Effector memory CD8-positive, alpha-beta T cell (primary cell): ENCODE results near the gene SYTL1.

ENCODE experiments used
- ATAC-seq: fragments of 150-1000 bp; cut with Tn5 transposase; replicated peaks from 2 replicates; pipeline ENCODE4 v1.10.0; 2021; ENCODE audit warnings: mild to moderate bottlenecking, moderate library complexity
- DNase-seq, 3 experiments: peaks; one replicate each; pipeline ENCODE4 v3.0.0; 2021
- H3K27ac Mint-ChIP-seq, 2 donors: one replicate each; pipeline ENCODE4 v1.8.0; 2022; ENCODE audit warnings: mild to moderate bottlenecking in 2 of 2, mixed read lengths in 2 of 2, moderate library complexity in 2 of 2
- H3K27me3 Mint-ChIP-seq, 2 donors: one replicate each; pipeline ENCODE4 v1.8.0; 2022; ENCODE audit warnings: mixed read lengths in 2 of 2
- H3K36me3 Mint-ChIP-seq: one replicate; pipeline ENCODE4 v1.8.0; 2022; ENCODE audit warnings: mild to moderate bottlenecking, moderate library complexity, mixed read lengths; ENCODE audit not compliant: insufficient read depth
- H3K4me1 Mint-ChIP-seq, 2 donors: one replicate each; pipeline ENCODE4 v1.8.0; 2022; ENCODE audit warnings: low read depth in 2 of 2, mixed read lengths in 2 of 2
- H3K4me3 Mint-ChIP-seq, 2 donors: one replicate each; pipeline ENCODE4 v1.8.0; 2022; ENCODE audit warnings: mild to moderate bottlenecking in 2 of 2, mixed read lengths in 2 of 2, moderate library complexity in 2 of 2
- H3K9me3 Mint-ChIP-seq, 2 donors: one replicate each; pipeline ENCODE4 v1.8.0; 2022; ENCODE audit warnings: mixed read lengths in 2 of 2

The SYTL1 gene

GRCh38 chr1:27366411-27367159, 24.8 kb downstream of the SYTL1 start, which contains the start of gene MAP3K6:
Gene MAP3K6 (minus strand): TSS chr1:27366961. CDS start chr1:27366597, 364 bp downstream.
- peak within 1 kb of the TSS; percentile 90 to 91 for H3K4me3 Mint-ChIP-seq
- H3K27me3 Mint-ChIP-seq: no peaks in the 10 kb centered on the region
- H3K4me1 Mint-ChIP-seq: peaks cover 13 to 29% of the 10 kb centered on the region in 2 donors
- peaks cover 8% of the 10 kb centered on the region for H3K36me3 Mint-ChIP-seq
- H3K27ac Mint-ChIP-seq: peak within 1 kb of the TSS in 1 of 2 donors; percentile 75
- no peaks in the 10 kb centered on the region for H3K9me3 Mint-ChIP-seq
- ATAC-seq (peak; percentile 54), DNase-seq (peak in 1 of 3 experiments; percentile 38)

- peak overlapping the region in 1 of 2 donors; percentile 51 for H3K27ac Mint-ChIP-seq
- no peak for ATAC-seq
- H3K4me3 Mint-ChIP-seq: peak overlapping the region; percentile 66 to 80
- peaks cover 8% of the 10 kb centered on the region for H3K36me3 Mint-ChIP-seq
- no peaks in the 10 kb centered on the region for H3K27me3 Mint-ChIP-seq
- peaks cover 13 to 29% of the 10 kb centered on the region in 2 donors for H3K4me1 Mint-ChIP-seq
- DNase-seq: no peak
- no peaks in the 10 kb centered on the region for H3K9me3 Mint-ChIP-seq
Observed at GRCh38 chr1:27367160-27367650, 25.4 kb downstream of the SYTL1 start.

DNA sequence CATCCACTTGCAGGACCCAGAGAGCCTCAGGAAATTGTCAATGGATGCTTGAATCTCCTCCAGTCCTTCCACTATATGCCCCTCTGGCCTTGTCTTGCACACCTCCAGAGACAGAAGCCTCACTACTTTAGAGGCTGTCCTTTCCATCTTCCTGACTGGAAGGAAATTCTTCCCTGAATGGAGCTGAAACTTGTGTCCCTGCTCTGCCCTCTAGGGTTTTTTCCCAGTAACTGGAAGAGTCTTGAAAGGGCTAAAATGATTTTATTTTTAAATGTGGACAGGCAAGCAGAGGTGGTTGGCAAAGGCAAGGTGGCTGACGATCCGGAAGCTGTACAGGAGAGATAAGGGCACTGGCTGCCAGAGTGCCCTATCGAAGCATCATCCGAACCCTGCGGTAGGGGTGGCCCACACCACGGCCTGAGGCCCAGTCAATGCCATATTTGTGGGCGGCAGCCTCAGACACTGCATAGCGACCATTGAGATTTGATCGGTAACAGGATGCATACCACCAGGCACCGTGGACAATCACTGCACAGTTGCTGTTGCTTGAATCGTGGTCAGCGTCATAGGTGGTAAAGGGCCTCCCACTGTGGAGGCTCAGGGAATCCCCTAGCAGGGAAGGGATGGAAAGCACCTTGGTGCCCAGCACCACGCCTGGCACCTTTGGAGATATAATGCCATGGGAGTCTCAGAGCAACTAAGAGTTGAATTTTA, 27.2 kb downstream of the SYTL1 start:
- peaks cover 13 to 26% of the 10 kb centered on the region in 2 donors for H3K4me1 Mint-ChIP-seq
- H3K9me3 Mint-ChIP-seq: no peaks in the 10 kb centered on the region
- no peak overlapping the region for H3K4me3 Mint-ChIP-seq
- no peak for DNase-seq
- H3K27me3 Mint-ChIP-seq: no peaks in the 10 kb centered on the region
- H3K27ac Mint-ChIP-seq: no peak overlapping the region
- H3K36me3 Mint-ChIP-seq: peaks cover 8% of the 10 kb centered on the region
- ATAC-seq: no peak

- DNase-seq: no peak
- Mint-ChIP-seq H3K4me1 (peaks cover 0 to 6% of the 10 kb centered on the region in 2 donors), H3K27me3 (peaks cover 0 to 8% of the 10 kb centered on the region in 2 donors), H3K9me3 (no peaks in the 10 kb centered on the region), H3K27ac (no peak overlapping the region), H3K36me3 (peaks cover 3% of the 10 kb centered on the region), H3K4me3 (no peak overlapping the region)
- ATAC-seq: no peak
Observed at GRCh38 chr1:27372022-27372807, 30.4 kb downstream of the SYTL1 start.

GRCh38 chr1:27372808-27373690, 31.2 kb downstream of the SYTL1 start:
- peaks cover 3% of the 10 kb centered on the region for H3K36me3 Mint-ChIP-seq
- DNase-seq (no peak), ATAC-seq (no peak)
- peaks cover 0 to 4% of the 10 kb centered on the region in 2 donors for H3K4me1 Mint-ChIP-seq
- no peaks in the 10 kb centered on the region for H3K9me3 Mint-ChIP-seq
- H3K27ac Mint-ChIP-seq: no peak overlapping the region
- peaks cover 0 to 8% of the 10 kb centered on the region in 2 donors for H3K27me3 Mint-ChIP-seq
- H3K4me3 Mint-ChIP-seq: no peak overlapping the region

DNA sequence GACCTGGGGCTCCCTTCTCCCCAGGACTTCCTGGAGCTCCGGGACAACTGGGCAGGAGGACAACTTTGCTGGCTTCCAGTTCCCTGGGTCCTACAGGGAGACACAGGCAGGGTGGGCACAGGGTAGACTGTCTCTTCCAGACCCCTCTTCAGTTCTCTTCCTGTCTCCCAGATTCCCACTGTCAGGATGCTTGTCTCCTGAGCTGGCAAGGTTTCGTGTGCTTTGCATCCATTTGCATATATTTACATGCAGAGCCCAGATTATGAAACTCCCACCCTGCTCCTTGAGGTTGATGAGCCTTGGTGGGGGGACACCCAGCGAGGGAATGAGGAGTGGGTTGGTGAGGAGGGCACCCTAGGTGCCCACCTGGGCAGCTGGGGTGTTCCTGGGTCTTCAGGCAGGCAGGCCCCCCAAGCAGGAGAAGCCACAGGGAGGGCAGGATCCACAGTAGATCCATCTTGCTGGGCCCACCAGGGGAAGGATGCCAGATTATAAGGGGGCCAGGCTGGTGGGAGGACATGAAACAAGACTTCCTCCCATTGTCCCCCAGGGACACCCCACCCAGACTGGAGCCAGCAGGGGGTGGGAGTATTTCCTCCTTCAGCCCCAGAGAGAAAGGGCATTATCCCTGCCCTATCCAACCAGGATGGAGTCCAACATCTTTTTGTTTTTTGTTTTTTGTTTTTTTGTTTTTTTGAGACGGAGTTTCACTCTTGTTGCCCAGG, 32.7 kb downstream of the SYTL1 start, which contains the start of gene FCN3:
TSS of gene FCN3 (minus strand) at position 463 of the 725 bp plus-strand sequence. CDS start at position 457, 6 bp downstream.
- no peak within 1 kb of the TSS for H3K4me3 Mint-ChIP-seq

DNA sequence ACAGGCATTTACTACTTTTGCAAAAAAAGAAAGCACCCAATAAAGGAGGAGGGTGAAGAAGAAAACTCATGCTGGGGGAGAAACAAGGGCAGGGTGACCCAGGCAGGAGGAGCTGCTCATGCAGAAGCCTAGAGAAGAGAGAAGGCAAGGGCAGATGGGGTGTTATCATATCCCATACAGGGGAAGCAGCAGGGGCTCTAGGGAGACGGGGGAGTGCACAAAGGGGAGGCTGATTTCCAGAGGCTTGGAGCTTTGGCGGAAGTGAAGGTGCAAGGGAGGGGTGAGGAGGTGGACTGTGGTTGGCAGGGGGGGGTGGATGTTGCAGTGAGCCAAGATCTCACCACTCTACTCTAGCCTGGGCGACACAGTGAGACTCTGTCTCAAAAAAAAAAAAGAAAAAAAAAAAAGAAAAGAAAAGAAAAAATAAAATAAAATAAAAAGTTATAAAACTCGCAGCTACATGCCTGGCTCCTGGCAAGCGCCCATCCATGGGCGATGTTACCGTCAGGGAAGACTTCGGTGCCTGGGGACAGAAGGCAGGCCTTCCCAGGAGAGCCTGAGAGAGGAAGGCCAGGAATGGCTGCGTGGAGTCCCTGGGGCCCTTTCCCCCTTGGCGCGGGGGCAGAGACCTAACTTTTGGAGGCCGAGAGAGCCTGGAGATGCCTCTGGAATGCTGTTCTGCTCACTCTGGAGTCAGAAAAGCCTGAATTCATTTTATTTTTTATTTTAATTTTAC, 36.1 kb downstream of the SYTL1 start:
- peaks cover 0 to 13% of the 10 kb centered on the region in 2 donors for H3K27me3 Mint-ChIP-seq
- H3K4me1 Mint-ChIP-seq: peaks cover 0 to 4% of the 10 kb centered on the region in 2 donors
- H3K4me3 Mint-ChIP-seq: no peak overlapping the region
- no peak overlapping the region for H3K27ac Mint-ChIP-seq
- no peak for ATAC-seq
- DNase-seq: no peak
- H3K9me3 Mint-ChIP-seq: no peaks in the 10 kb centered on the region
- no peaks in the 10 kb centered on the region for H3K36me3 Mint-ChIP-seq

More for the DNA sequence above, 32.7 kb downstream of the SYTL1 start, which contains the start of gene FCN3:
- Mint-ChIP-seq H3K9me3 (no peaks in the 10 kb centered on the region), H3K4me1 (peaks cover 0 to 4% of the 10 kb centered on the region in 2 donors), H3K27me3 (peaks cover 0 to 8% of the 10 kb centered on the region in 2 donors), H3K27ac (peak within 1 kb of the TSS in 1 of 2 donors; percentile 44), H3K36me3 (no peaks in the 10 kb centered on the region)
- ATAC-seq (no peak), DNase-seq (no peak)

- no peak overlapping the region for H3K27ac Mint-ChIP-seq
- H3K9me3 Mint-ChIP-seq: no peaks in the 10 kb centered on the region
- H3K36me3 Mint-ChIP-seq: no peaks in the 10 kb centered on the region
- H3K4me3 Mint-ChIP-seq: no peak overlapping the region
- H3K4me1 Mint-ChIP-seq: peaks cover 0 to 2% of the 10 kb centered on the region in 2 donors
- ATAC-seq (no peak), DNase-seq (no peak)
- H3K27me3 Mint-ChIP-seq: peaks cover 0 to 13% of the 10 kb centered on the region in 2 donors
Observed at GRCh38 chr1:27379564-27380122, 37.8 kb downstream of the SYTL1 start.

DNA sequence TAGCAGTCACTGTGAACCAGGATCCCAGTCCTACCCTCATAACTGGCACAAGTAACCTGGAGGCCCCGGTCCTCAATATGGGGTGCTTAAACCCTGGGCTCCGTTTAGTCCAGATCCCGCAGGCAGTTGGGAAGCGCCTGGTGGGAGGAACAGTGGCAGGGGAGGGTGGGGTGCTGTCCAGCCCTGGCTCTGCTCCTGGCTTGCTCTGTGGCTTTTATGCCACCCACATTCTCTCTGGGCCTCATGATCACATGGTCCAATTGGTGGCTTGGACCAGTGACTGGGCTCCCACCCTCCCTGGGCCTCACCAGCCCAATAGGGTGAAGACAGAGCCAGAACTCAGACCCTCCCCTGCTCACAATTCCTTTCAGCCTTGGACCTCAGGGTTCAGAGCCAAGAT, 38.4 kb downstream of the SYTL1 start:
- Mint-ChIP-seq H3K4me1 (peaks cover 0 to 2% of the 10 kb centered on the region in 2 donors), H3K36me3 (no peaks in the 10 kb centered on the region), H3K4me3 (no peak overlapping the region), H3K9me3 (no peaks in the 10 kb centered on the region), H3K27ac (no peak overlapping the region), H3K27me3 (peaks cover 0 to 12% of the 10 kb centered on the region in 2 donors)
- DNase-seq (no peak), ATAC-seq (no peak)

DNA sequence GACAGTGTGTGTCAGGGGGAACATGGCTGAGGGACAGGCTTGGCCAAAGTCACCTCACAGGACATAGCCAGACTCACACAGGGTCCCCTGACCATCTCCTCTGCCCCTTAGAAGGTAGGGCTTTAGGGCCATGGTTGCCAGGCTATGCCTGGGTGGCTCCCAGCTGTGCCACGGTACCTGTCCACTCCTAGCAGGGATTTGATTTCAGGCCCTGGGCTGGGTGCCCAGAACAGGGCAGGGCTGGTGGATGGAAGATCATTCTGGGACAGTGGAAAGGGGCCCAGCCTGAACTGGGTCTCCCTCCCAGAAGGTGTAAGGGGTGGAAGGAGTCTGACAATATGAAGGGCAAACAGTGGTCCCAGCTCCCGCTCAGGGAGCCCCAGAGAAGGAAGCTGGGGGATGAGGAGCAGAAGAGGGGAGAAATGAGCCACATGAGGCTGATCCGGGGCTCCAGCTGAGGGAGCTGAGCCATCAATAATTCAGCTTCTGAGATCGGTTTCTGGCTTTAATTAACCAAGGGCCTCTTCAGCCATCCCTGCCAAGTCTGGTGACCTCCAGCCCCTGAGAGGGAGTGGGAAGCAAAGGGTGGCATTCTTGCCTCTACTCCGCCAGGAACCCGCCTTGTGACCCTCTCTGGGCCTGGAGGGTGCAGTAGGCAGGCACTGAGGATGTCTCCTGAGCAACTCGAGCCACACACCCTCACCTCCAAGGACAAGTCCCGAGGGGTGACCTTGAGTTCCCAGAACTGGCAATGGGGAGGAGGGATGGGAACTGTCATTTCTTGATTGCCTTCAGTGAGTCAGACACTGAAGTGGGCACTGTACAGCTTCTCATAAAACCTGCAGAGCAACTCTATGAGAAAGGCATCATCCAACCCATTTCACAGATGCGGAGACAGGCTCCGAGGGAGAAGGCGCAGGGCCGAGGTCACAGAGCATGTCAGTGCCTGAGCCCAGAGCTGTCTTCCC, 39.2 kb downstream of the SYTL1 start:
- no peak for DNase-seq
- Mint-ChIP-seq H3K9me3 (no peaks in the 10 kb centered on the region), H3K27me3 (peaks cover 0 to 6% of the 10 kb centered on the region in 2 donors), H3K27ac (no peak overlapping the region), H3K4me1 (peaks cover 0 to 2% of the 10 kb centered on the region in 2 donors), H3K36me3 (peaks cover under 1% of the 10 kb centered on the region), H3K4me3 (no peak overlapping the region)
- no peak for ATAC-seq
